H1 (cell line): ENCODE measurements around the gene MAFF. TPM values are rescaled to one million over a fixed set of nuclear protein-coding genes. Genes with fewer than 3 reads are reported as not detected.

ENCODE experiments used
- CTCF ChIA-PET: fragments of 300-600 bp; sonication (Branson Sonifier 250); formaldehyde crosslinking; loops from one replicate; lab custom pipeline; 2021; ENCODE audit not compliant: partially characterized antibody; lab: Charles Lee
- POLR2A ChIA-PET: fragments of 300-600 bp; sonication (Branson Sonifier 250); formaldehyde crosslinking; loops from one replicate; lab custom pipeline; 2021; ENCODE audit warnings: inconsistent platforms; ENCODE audit not compliant: partially characterized antibody; lab: Charles Lee
- DNase-seq, 2 experiments: peaks; one replicate each; pipeline versions ENCODE4 v3.0.0 to v3.0.0-alpha.2; 2010 to 2022; ENCODE audit warnings: low spot score in 2 of 2, low read depth in 1 of 2, mixed read lengths in 1 of 2
- FAIRE-seq: peaks from 2 replicates; lab custom pipeline; 2011; peaks lifted over from hg19 to GRCh38; lab: Jason Lieb, UNC
- H2AFZ ChIP-seq: 2 replicates; pipeline ENCODE4 v1.8.1; 2012; ENCODE audit warnings: low read length, inconsistent platforms
- H2AK5ac ChIP-seq: 2 replicates; pipeline ENCODE4 v1.6.1; 2013; ENCODE audit warnings: low read depth, low read length
- H2BK120ac ChIP-seq: replicated peaks from 2 replicates; pipeline ENCODE3; 2013; ENCODE audit warnings: low read depth, low read length, inconsistent platforms
- H2BK12ac ChIP-seq: 2 replicates; pipeline ENCODE4 v1.6.1; 2013; ENCODE audit warnings: low read depth, low read length
- H2BK15ac ChIP-seq: 2 replicates; pipeline ENCODE4 v1.6.1; 2013; ENCODE audit warnings: low read length
- H2BK20ac ChIP-seq: 2 replicates; pipeline ENCODE4 v1.6.1; 2013; ENCODE audit warnings: low read length
- H2BK5ac ChIP-seq: 2 replicates; pipeline ENCODE4 v1.6.1; 2013; ENCODE audit warnings: low read depth, low read length
- H3K14ac ChIP-seq: 2 replicates; pipeline ENCODE4 v1.6.1; 2013; ENCODE audit warnings: inconsistent platforms; ENCODE audit not compliant: insufficient read length
- H3K18ac ChIP-seq: 2 replicates; pipeline ENCODE4 v1.6.1; 2013; ENCODE audit warnings: low read length; ENCODE audit errors: extremely low read depth
- H3K23ac ChIP-seq: 2 replicates; pipeline ENCODE4 v1.6.1; 2013; ENCODE audit warnings: inconsistent platforms; ENCODE audit not compliant: insufficient read length
- H3K23me2 ChIP-seq: 2 replicates; pipeline ENCODE4 v1.6.1; 2013; ENCODE audit warnings: low read depth, low read length
- H3K27ac ChIP-seq: 2 replicates; pipeline ENCODE4 v1.6.1; 2011; ENCODE audit warnings: low read depth, low read length, inconsistent platforms
- H3K27me3 ChIP-seq, 4 experiments: replicated peaks in 1 of 4; 1 replicate in 1 of 4; 2 replicates in 3 of 4; pipeline versions ENCODE4 v1.6.1 to v1.8.1; 2011 to 2013; ENCODE audit warnings: low read length in 3 of 4, mild to moderate bottlenecking in 3 of 4, inconsistent platforms in 2 of 4, mixed read lengths in 2 of 4, moderate library complexity in 1 of 4; ENCODE audit not compliant: control insufficient read depth in 3 of 4, insufficient read depth in 3 of 4; ENCODE audit errors: extremely low read depth in 1 of 4
- H3K36me3 ChIP-seq, 4 experiments: 2 replicates each; pipeline versions ENCODE4 v1.6.1 to v1.8.1; 2011 to 2013; ENCODE audit warnings: mild to moderate bottlenecking in 4 of 4, low read length in 3 of 4, moderate library complexity in 2 of 4, control low read depth in 1 of 4, inconsistent platforms in 1 of 4; ENCODE audit not compliant: insufficient read depth in 4 of 4, control insufficient read depth in 2 of 4
- H3K4ac ChIP-seq: replicated peaks from 2 replicates; pipeline ENCODE3; 2013; ENCODE audit warnings: low read length, low read depth, mixed read lengths, inconsistent platforms; ENCODE audit not compliant: insufficient read length
- H3K4me1 ChIP-seq, 4 experiments: replicated peaks in 1 of 4; 1 replicate in 1 of 4; 2 replicates in 3 of 4; pipeline versions ENCODE4 v1.6.1 to v1.8.1; 2011 to 2013; ENCODE audit warnings: low read length in 3 of 4, inconsistent platforms in 2 of 4, mixed read lengths in 1 of 4; ENCODE audit not compliant: insufficient read depth in 4 of 4, control insufficient read depth in 3 of 4
- H3K4me2 ChIP-seq, 2 experiments: 2 replicates each; pipeline versions ENCODE4 v1.6.1 to v1.8.1; 2011 to 2013; ENCODE audit warnings: low read depth in 2 of 2, low read length in 2 of 2, control low read depth in 1 of 2, inconsistent platforms in 1 of 2, mild to moderate bottlenecking in 1 of 2; ENCODE audit not compliant: insufficient read depth in 1 of 2
- H3K4me3 ChIP-seq, 4 experiments: fragments of 200-600, 300-600 bp in 1 of 4; sonication (generic), shearing (Covaris generic), sonication (Bioruptor Twin) in 1 of 4; 2 replicates each; pipeline versions ENCODE4 v1.5.1 to v1.8.1; 2011 to 2016; ENCODE audit warnings: low read length in 4 of 4, low read depth in 3 of 4, control low read depth in 2 of 4, inconsistent platforms in 2 of 4, mild to moderate bottlenecking in 2 of 4, mixed read lengths in 1 of 4, moderate library complexity in 1 of 4; ENCODE audit not compliant: insufficient read depth in 2 of 4; ENCODE audit errors: extremely low read depth in 1 of 4
- H3K56ac ChIP-seq: replicated peaks from 2 replicates; pipeline ENCODE3; 2013; ENCODE audit warnings: low read depth, mild to moderate bottlenecking, mixed read lengths, low read length, inconsistent platforms; ENCODE audit not compliant: insufficient read length
- H3K79me1 ChIP-seq: 2 replicates; pipeline ENCODE4 v1.6.1; 2013; ENCODE audit warnings: low read depth, low read length, control low read depth
- H3K79me2 ChIP-seq, 2 experiments: 2 replicates each; pipeline versions ENCODE4 v1.6.1 to v1.8.1; 2012 to 2013; ENCODE audit warnings: low read length in 2 of 2, mild to moderate bottlenecking in 2 of 2, inconsistent platforms in 1 of 2; ENCODE audit not compliant: insufficient read depth in 2 of 2, control insufficient read depth in 1 of 2
- H3K9ac ChIP-seq, 4 experiments: replicated peaks in 1 of 4; 1 replicate in 1 of 4; 2 replicates in 3 of 4; pipeline versions ENCODE4 v1.6.1 to v1.8.1; 2011 to 2013; ENCODE audit warnings: low read depth in 3 of 4, low read length in 3 of 4, control low read depth in 2 of 4, mild to moderate bottlenecking in 2 of 4, moderate library complexity in 2 of 4, inconsistent platforms in 1 of 4; ENCODE audit errors: extremely low read depth in 1 of 4
- H3K9me3 ChIP-seq, 2 experiments: 2 replicates each; pipeline versions ENCODE4 v1.6.1 to v1.8.1; 2012 to 2013; ENCODE audit warnings: mild to moderate bottlenecking in 2 of 2, moderate library complexity in 2 of 2, control low read depth in 1 of 2, inconsistent platforms in 1 of 2, low read depth in 1 of 2, low read length in 1 of 2, mixed read lengths in 1 of 2; ENCODE audit not compliant: insufficient read depth in 2 of 2
- H4K20me1 ChIP-seq, 2 experiments: replicated peaks in 1 of 2; 2 replicates each; pipeline versions ENCODE3 to v1.8.1; 2011 to 2013; ENCODE audit warnings: inconsistent platforms in 2 of 2, low read length in 2 of 2, mild to moderate bottlenecking in 1 of 2; ENCODE audit not compliant: insufficient read depth in 2 of 2, control insufficient read depth in 1 of 2
- H4K5ac ChIP-seq: 2 replicates; pipeline ENCODE4 v1.6.1; 2013; ENCODE audit warnings: low read length, low read depth, mixed read lengths, inconsistent platforms; ENCODE audit not compliant: insufficient read length
- H4K8ac ChIP-seq: 2 replicates; pipeline ENCODE4 v1.8.0; 2013; ENCODE audit warnings: mild to moderate bottlenecking, moderate library complexity, low read length, inconsistent platforms; ENCODE audit not compliant: insufficient read depth; ENCODE audit errors: extremely low read depth
- H4K91ac ChIP-seq: replicated peaks from 2 replicates; pipeline ENCODE3; 2013; ENCODE audit warnings: low read length, mixed read lengths, inconsistent platforms; ENCODE audit not compliant: insufficient read length
- FOSL1 ChIP-seq: IDR thresholded peaks from 2 replicates; pipeline ENCODE4 v1.6.1; 2011; ENCODE audit warnings: mild to moderate bottlenecking, low read depth, low read length, moderate library complexity; ENCODE audit not compliant: insufficient read depth
- GABPA ChIP-seq: IDR thresholded peaks from 2 replicates; pipeline ENCODE4 v1.6.1; 2011; ENCODE audit warnings: mild to moderate bottlenecking, low read length, moderate library complexity, borderline replicate concordance; ENCODE audit not compliant: insufficient read depth
- GTF2F1 ChIP-seq: IDR thresholded peaks from 2 replicates; pipeline ENCODE4 v1.6.1; 2012; ENCODE audit warnings: low read depth, low read length, improper control_type of control experiment, borderline replicate concordance
- HDAC6 ChIP-seq: IDR thresholded peaks from one replicate; pipeline ENCODE4 v1.7.1; 2012; ENCODE audit warnings: low read depth, mild to moderate bottlenecking, inconsistent platforms, low read length, moderate library complexity
- KDM1A ChIP-seq: fragments of 200-600, 300-600 bp; sonication (generic); IDR thresholded peaks from 2 replicates; pipeline ENCODE4 v1.7.1; 2016; ENCODE audit warnings: mild to moderate bottlenecking, low read length, borderline replicate concordance
- NRF1 ChIP-seq: IDR thresholded peaks from 2 replicates; pipeline ENCODE4 v1.6.1; 2011; ENCODE audit warnings: mild to moderate bottlenecking, low read depth, low read length, improper control_type of control experiment
- POLR2A ChIP-seq, 2 experiments: IDR thresholded peaks; 1 replicate in 1 of 2; 2 replicates in 1 of 2; pipeline ENCODE4 v1.6.1; 2011; ENCODE audit warnings: low read depth in 2 of 2, low read length in 2 of 2, mild to moderate bottlenecking in 2 of 2; ENCODE audit errors: control extremely low read depth in 1 of 2
- POU5F1 ChIP-seq: IDR thresholded peaks from 2 replicates; pipeline ENCODE4 v1.6.1; 2011; ENCODE audit warnings: low read depth, mild to moderate bottlenecking, low read length, moderate library complexity
- RBBP5 ChIP-seq: IDR thresholded peaks from 2 replicates; pipeline ENCODE4 v1.7.1; 2012; ENCODE audit warnings: low read depth, mild to moderate bottlenecking, inconsistent platforms, low read length, moderate library complexity, borderline replicate concordance
- SP4 ChIP-seq: IDR thresholded peaks from 2 replicates; pipeline ENCODE4 v1.6.1; 2012; ENCODE audit warnings: low read length, inconsistent platforms
- TCF12 ChIP-seq: IDR thresholded peaks from 2 replicates; pipeline ENCODE4 v1.6.1; 2011; ENCODE audit warnings: low read depth, mild to moderate bottlenecking, low read length
- WGBS, 2 experiments: shearing (Covaris generic) in 1 of 2; methylation state at CpG; one replicate each; pipeline versions ENCODE4 v1.1.6 to v1.1.7; 2013 to 2015; ENCODE audit warnings: low lambda C conversion rate in 2 of 2, mixed read lengths in 2 of 2, inconsistent platforms in 1 of 2, low coverage in 1 of 2, missing lambda C conversion rate in 1 of 2; ENCODE audit not compliant: insufficient replicate concordance in 2 of 2, insufficient coverage in 1 of 2, insufficient read length in 1 of 2; ENCODE audit errors: extremely low coverage in 1 of 2, missing lambda C conversion rate in 1 of 2; 5-methylcytosine and 5-hydroxymethylcytosine counted together
- polyA plus RNA-seq, 7 experiments: library from polyadenylated mRNA; depleted of rRNA in 3 of 7; stranded (reverse) in 5 of 7; unstranded in 2 of 7; fragments of >200 nt in 5 of 7; fragments of 200-250 nt in 2 of 7; gene quantifications; 1 replicate in 5 of 7; 2 replicates in 1 of 7; 4 replicates in 1 of 7; pipeline versions ENCODE4 v1.2.1 to v1.2.3, GENCODE V29; 2011 to 2013; ENCODE audit warnings: missing spikeins in 2 of 7, mixed read lengths in 2 of 7
- total RNA-seq: library from RNA; stranded (reverse); fragmentation: NEBNext Ultra II Directional; extraction: Animal tissue kit (Norgen Biotek cat#: 25700); gene quantifications from 2 replicates; pipeline ENCODE4 v1.2.1, GENCODE V29; 2021
- TF ChIP-seq, protein P1 (sequence below): IDR thresholded peaks from 2 replicates; pipeline ENCODE4 v1.6.1; 2012; ENCODE audit warnings: low read length, inconsistent platforms

Gene MAFF
- total and polyA plus RNA-seq, 2 of the 8 experiments (the other 6 are each of a cell fraction or from before 2014, with no cell fraction given): 1.5 to 6.3 TPM

DNA sequence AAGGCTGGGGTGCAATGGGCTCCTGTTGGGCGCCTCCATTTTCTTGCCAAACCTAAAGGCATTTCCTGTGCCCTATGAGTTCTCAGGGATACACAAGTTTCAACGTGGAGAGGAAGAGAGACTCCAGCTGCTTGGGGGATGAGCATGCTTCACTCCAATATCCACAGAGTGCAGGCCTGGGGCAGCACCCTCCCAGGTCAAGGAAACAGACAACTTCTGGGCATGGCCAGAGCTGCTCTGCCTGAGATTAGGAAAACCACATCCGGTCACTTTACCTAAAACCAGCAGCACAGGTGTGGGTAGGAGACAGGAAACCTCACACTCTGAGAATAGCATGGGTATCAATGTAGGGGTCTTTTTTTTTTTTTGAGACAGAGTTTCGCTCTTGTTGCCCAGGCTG, 42.3 kb downstream of the MAFF start:
- FAIRE-seq (no peak), DNase-seq (no peak)
- H4K8ac ChIP-seq: no peak overlapping the region
- peaks cover 7 to 15% (median 13%) of the 10 kb centered on the region in 4 experiments for H3K36me3 ChIP-seq
- CTCF ChIA-PET: interaction anchor here (0.6 to 1.2 kb wide), 3 partner anchors 14 to 415 kb away, joined by 3 to 4 read pairs (median 3); no protein-coding TSS in a partner anchor
- H3K23me2 ChIP-seq: no peaks in the 10 kb centered on the region
- H2BK5ac ChIP-seq: no peak overlapping the region
- H3K18ac ChIP-seq: no peak overlapping the region
- no peak overlapping the region for H3K4ac ChIP-seq
- no peak overlapping the region for H3K4me2 ChIP-seq
- H2BK20ac ChIP-seq: no peak overlapping the region
- H3K79me1 ChIP-seq: peaks cover 11% of the 10 kb centered on the region
- H3K79me2 ChIP-seq: peaks cover 0 to 11% of the 10 kb centered on the region in 2 experiments; a peak in 2 of 4 replicates
- H2AK5ac ChIP-seq: no peak overlapping the region
- 83% methylated on average over 4 of the region's 4 CpGs; no CpG with 5 or more reads in 1 of the 2 experiments for WGBS, 2 experiments
- no peak overlapping the region for H3K27ac ChIP-seq
- H4K20me1 ChIP-seq: peaks cover 0 to 10% of the 10 kb centered on the region in 2 experiments
- no peaks in the 10 kb centered on the region for H3K27me3 ChIP-seq
- no peak overlapping the region for H4K5ac ChIP-seq
- POLR2A ChIA-PET: interaction anchor here (0.6 to 1.3 kb wide), 3 partner anchors 17 to 381 kb away, joined by 3 to 4 read pairs (median 3); no protein-coding TSS in a partner anchor
- H2AFZ ChIP-seq: no peak overlapping the region
- no peak overlapping the region for H2BK120ac ChIP-seq
- H2BK12ac ChIP-seq: no peak overlapping the region
- H4K91ac ChIP-seq: no peak overlapping the region
- no peak overlapping the region for H3K14ac ChIP-seq
- no peak overlapping the region for H3K23ac ChIP-seq
- TF ChIP-seq HDAC6: no peak
- TF ChIP-seq NRF1: no peak
- TF ChIP-seq, protein P1, sequence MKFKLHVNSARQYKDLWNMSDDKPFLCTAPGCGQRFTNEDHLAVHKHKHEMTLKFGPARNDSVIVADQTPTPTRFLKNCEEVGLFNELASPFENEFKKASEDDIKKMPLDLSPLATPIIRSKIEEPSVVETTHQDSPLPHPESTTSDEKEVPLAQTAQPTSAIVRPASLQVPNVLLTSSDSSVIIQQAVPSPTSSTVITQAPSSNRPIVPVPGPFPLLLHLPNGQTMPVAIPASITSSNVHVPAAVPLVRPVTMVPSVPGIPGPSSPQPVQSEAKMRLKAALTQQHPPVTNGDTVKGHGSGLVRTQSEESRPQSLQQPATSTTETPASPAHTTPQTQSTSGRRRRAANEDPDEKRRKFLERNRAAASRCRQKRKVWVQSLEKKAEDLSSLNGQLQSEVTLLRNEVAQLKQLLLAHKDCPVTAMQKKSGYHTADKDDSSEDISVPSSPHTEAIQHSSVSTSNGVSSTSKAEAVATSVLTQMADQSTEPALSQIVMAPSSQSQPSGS: no peak
- TF ChIP-seq FOSL1: no peak
- no peak for TF ChIP-seq POU5F1
- no peak for TF ChIP-seq RBBP5
- TF ChIP-seq GABPA: no peak
- no peak for TF ChIP-seq KDM1A
- TF ChIP-seq GTF2F1: no peak
- TF ChIP-seq TCF12: no peak
- no peak for TF ChIP-seq POLR2A (IDR thresholded peaks at IDR 0.05; ENCODE audit: control extremely low read depth in 1 of 2, low read depth in 2 of 2, low read length in 2 of 2)
- TF ChIP-seq SP4: no peak
- no peak overlapping the region for H3K9ac ChIP-seq
- no peaks in the 10 kb centered on the region for H3K9me3 ChIP-seq
- no peak overlapping the region for H2BK15ac ChIP-seq
- H3K4me3 ChIP-seq: no peak overlapping the region
- peaks cover 0 to 9% (median 0%) of the 10 kb centered on the region in 4 experiments; a peak in 4 of 7 replicates for H3K4me1 ChIP-seq
- no peak overlapping the region for H3K56ac ChIP-seq
